Psoas muscle (tissue), 8 donors: Measurements from ENCODE around the gene EFTUD2. TPM values are rescaled to one million over a fixed set of nuclear protein-coding genes. Genes with fewer than 3 reads are reported as not detected.

Experiments used
- ATAC-seq, 4 donors: fragments of 200-7000 bp; cut with Tn5 transposase; one replicate each; pipeline ENCODE4 v1.9.1; 2020; ENCODE audit warnings: moderate library complexity in 3 of 4, mild to moderate bottlenecking in 2 of 4
- DNase-seq, 2 donors: peaks; one replicate each; pipeline ENCODE4 v3.0.0-alpha.2; 2020
- H3K27ac ChIP-seq: fragments of 200-600 bp; one replicate; pipeline ENCODE4 v1.8.0; 2022
- H3K27me3 ChIP-seq, 3 donors: fragments of 200-600 bp in 1 of 3; one replicate each; pipeline versions ENCODE4 v1.6.1 to v1.8.0; 2013 to 2022; ENCODE audit warnings: low read length in 2 of 3, mild to moderate bottlenecking in 2 of 3, moderate library complexity in 1 of 3; ENCODE audit not compliant: insufficient read depth in 3 of 3
- H3K36me3 ChIP-seq, 2 donors: fragments of 200-600 bp in 1 of 2; one replicate each; pipeline versions ENCODE4 v1.6.1 to v1.8.0; 2013 to 2022; ENCODE audit warnings: low read depth in 1 of 2, mild to moderate bottlenecking in 1 of 2, moderate library complexity in 1 of 2; ENCODE audit not compliant: insufficient read depth in 1 of 2
- H3K4me1 ChIP-seq: fragments of 200-600 bp; one replicate; pipeline ENCODE4 v1.8.0; 2022
- H3K4me3 ChIP-seq: fragments of 200-600 bp; one replicate; pipeline ENCODE4 v1.8.0; 2022; ENCODE audit warnings: mild to moderate bottlenecking
- H3K9me3 ChIP-seq: fragments of 200-600 bp; one replicate; pipeline ENCODE4 v1.8.0; 2022
- CTCF ChIP-seq: fragments of 200-600 bp; IDR thresholded peaks from one replicate; pipeline ENCODE4 v1.8.0; 2022; ENCODE audit warnings: antibody characterized with exemption
- WGBS, 3 donors: extraction: QIAGEN DNeasy Blood & Tissue Kit; methylation state at CpG; one replicate each; pipeline versions ENCODE4 v1.1.6 to v1.1.7; 2013; 5-methylcytosine and 5-hydroxymethylcytosine counted together
- intact Hi-C, 2 donors: fragments of 100-400 bp; cut with DNase I; formaldehyde crosslinking; loops; one replicate each; pipeline versions ENCODE4 v1.11.0 to v1.14.2; 2022
- polyA plus RNA-seq, 3 donors: library from polyadenylated mRNA; stranded (reverse); fragments of 200-250 nt; gene quantifications; one replicate each; pipeline ENCODE4 v1.2.3, GENCODE V29; 2013
- total RNA-seq, 4 donors: library from RNA; stranded (reverse); fragmentation: NEBNext Ultra II Directional in 2 of 4; extraction: Animal tissue kit (Norgen Biotek cat#: 25700) in 2 of 4; gene quantifications; one replicate each; pipeline versions ENCODE4 v1.2.1 to v1.2.4, GENCODE V29; 2021 to 2023
- donor health status: healthy with polysubstance abuse.
- donor health status: DM: no; HTN: no; CAD: no; lungs with moderate emphysema.
- donor health status: Bipolar disorder and iron deficiency.
- donor health status: healthy.
- donor health status: DM: yes; HTN: yes; CAD: no.
- donor health status: DM: no; HTN: no; CAD: no.
- donor health status: DM: no; HTN: no; CAD: no.
- donor health status: DM: yes; HTN: yes; CAD: no.

The EFTUD2 gene
- total and polyA plus RNA-seq, 7 donors: 46.0 to 114 (median 102) TPM

- Histone ChIP-seq H3K27ac (no peak overlapping the region), H3K9me3 (no peaks in the 10 kb centered on the region), H3K36me3 (peaks cover 24 to 97% of the 10 kb centered on the region in 2 donors), H3K27me3 (no peaks in the 10 kb centered on the region), H3K4me1 (no peaks in the 10 kb centered on the region), H3K4me3 (no peak overlapping the region)
- intact Hi-C loops: no loop called here
- ATAC-seq (no peak), DNase-seq (no peak)
- TF ChIP-seq CTCF: no peak
- WGBS, 3 donors: 92 to 95% (median 94%) methylated on average over 2 of the region's 2 CpGs
Observed at GRCh38 chr17:44880062-44880461, 19.2 kb downstream of the EFTUD2 start.

- ATAC-seq (no peak), DNase-seq (no peak)
- Histone ChIP-seq H3K4me1 (no peaks in the 10 kb centered on the region), H3K4me3 (no peak overlapping the region), H3K27ac (no peak overlapping the region), H3K36me3 (peaks cover 23 to 97% of the 10 kb centered on the region in 2 donors), H3K9me3 (no peaks in the 10 kb centered on the region), H3K27me3 (no peaks in the 10 kb centered on the region)
- intact Hi-C loops: no loop called here
- 87 to 93% (median 91%) methylated on average over 6 of the region's 6 CpGs for WGBS, 3 donors
- TF ChIP-seq CTCF: no peak
Observed at GRCh38 chr17:44879376-44879775, 19.9 kb downstream of the EFTUD2 start.

- Histone ChIP-seq H3K27me3 (no peaks in the 10 kb centered on the region), H3K4me3 (no peak overlapping the region), H3K27ac (no peak overlapping the region), H3K4me1 (no peaks in the 10 kb centered on the region), H3K9me3 (no peaks in the 10 kb centered on the region), H3K36me3 (peaks cover 24 to 96% of the 10 kb centered on the region in 2 donors)
- peak; percentile 51 for TF ChIP-seq CTCF
- DNase-seq (no peak), ATAC-seq (no peak)
- 60 to 64% (median 63%) methylated on average over 6 of the region's 6 CpGs for WGBS, 3 donors
- intact Hi-C loops: no loop called here
Observed at GRCh38 chr17:44878627-44879221, 20.5 kb downstream of the EFTUD2 start.

GRCh38 chr17:44877121-44877520 lies 22.1 kb downstream of the EFTUD2 start:
- intact Hi-C loops: no loop called here
- ATAC-seq: no peak
- Histone ChIP-seq H3K27me3 (no peaks in the 10 kb centered on the region), H3K27ac (no peak overlapping the region), H3K36me3 (peaks cover 12 to 93% of the 10 kb centered on the region in 2 donors), H3K4me1 (peaks cover 12% of the 10 kb centered on the region), H3K9me3 (no peaks in the 10 kb centered on the region), H3K4me3 (no peak overlapping the region)
- WGBS, 3 donors: 80 to 87% (median 81%) methylated on average over 5 of the region's 5 CpGs
- no peak for DNase-seq
- TF ChIP-seq CTCF: no peak

- DNase-seq (no peak), ATAC-seq (no peak)
- WGBS, 3 donors: 88 to 90% (median 89%) methylated on average over 6 of the region's 6 CpGs
- H3K36me3 ChIP-seq: peaks cover 7 to 93% of the 10 kb centered on the region in 2 donors
- intact Hi-C loops: no loop called here
- no peak overlapping the region for H3K27ac ChIP-seq
- H3K4me3 ChIP-seq: no peak overlapping the region
- no peak for TF ChIP-seq CTCF
- H3K9me3 ChIP-seq: no peaks in the 10 kb centered on the region
- peaks cover 20% of the 10 kb centered on the region for H3K4me1 ChIP-seq
- no peaks in the 10 kb centered on the region for H3K27me3 ChIP-seq
Observed at GRCh38 chr17:44875761-44876160, 23.5 kb downstream of the EFTUD2 start.
